Right renal cortex interstitium (tissue), 3 donors: Measurements from ENCODE around the gene ZNF787. TPM values are rescaled to one million over a fixed set of nuclear protein-coding genes. Genes with fewer than 3 reads are reported as not detected.

Source experiments
- DNase-seq, 3 donors: peaks; one replicate each; pipeline ENCODE4 v3.0.0-alpha.2; 2013; ENCODE audit warnings: low read depth in 3 of 3, low spot score in 2 of 3
- polyA plus RNA-seq, 3 donors: library from polyadenylated mRNA; unstranded; fragments of 120-200 nt; gene quantifications; one replicate each; pipeline ENCODE4 v1.2.1, GENCODE V29; 2013; ENCODE audit not compliant: insufficient read length in 3 of 3

ZNF787 gene
- polyA plus RNA-seq, 3 donors, result 9.0 to 12.0 (median 11.1) TPM

GRCh38 chr19:56144831-56145230 is 23.7 kb upstream of the ZNF787 start:
- DNase-seq, result no peak

- no peak for DNase-seq
Measured at GRCh38 chr19:56144376-56144775, 23.3 kb upstream of the ZNF787 start.

- DNase-seq, result no peak
Measured at GRCh38 chr19:56142897-56143434, 21.9 kb upstream of the ZNF787 start.

GRCh38 chr19:56142087-56142787 is 21.1 kb upstream of the ZNF787 start:
- no peak for DNase-seq

GRCh38 chr19:56141417-56141993 is 20.4 kb upstream of the ZNF787 start:
- DNase-seq, result no peak

GRCh38 chr19:56140583-56141416 is 19.7 kb upstream of the ZNF787 start, which contains the start of gene ZNF444:
ZNF444 (plus strand) TSS chr19:56141287; CDS start chr19:56146912, 5,625 bp downstream.
- peak; percentile 98 to 99 (median 98) for DNase-seq

- no peak for DNase-seq
Measured at GRCh38 chr19:56139847-56140582, 18.9 kb upstream of the ZNF787 start.

- no peak for DNase-seq
Measured at GRCh38 chr19:56138069-56138468, 17.0 kb upstream of the ZNF787 start.

GRCh38 chr19:56137405-56137804 is 16.3 kb upstream of the ZNF787 start:
- no peak for DNase-seq

GRCh38 chr19:56136362-56136761 is 15.3 kb upstream of the ZNF787 start:
- no peak for DNase-seq

- DNase-seq, result no peak
Measured at GRCh38 chr19:56134654-56134921, 13.5 kb upstream of the ZNF787 start.

- DNase-seq, result no peak
Measured at GRCh38 chr19:56133858-56134653, 13.0 kb upstream of the ZNF787 start.

- no peak for DNase-seq
Measured at GRCh38 chr19:56132316-56132822, 11.3 kb upstream of the ZNF787 start.

- DNase-seq, result no peak
Measured at GRCh38 chr19:56131651-56132050, 10.6 kb upstream of the ZNF787 start.

GRCh38 chr19:56130006-56130405 is 8.9 kb upstream of the ZNF787 start:
- no peak for DNase-seq

- no peak for DNase-seq
Measured at GRCh38 chr19:56126983-56127780, 6.1 kb upstream of the ZNF787 start.

- DNase-seq, result no peak
Measured at GRCh38 chr19:56125806-56126590, 4.9 kb upstream of the ZNF787 start.

GRCh38 chr19:56124578-56124977 is 3.5 kb upstream of the ZNF787 start:
- no peak for DNase-seq
